Stimulated activated CD8-positive, alpha-beta memory T cell treated with anti-CD3 and anti-CD28 coated beads, Interleukin-7, amount 100 ng/mL, for 48 hours (primary cell): ENCODE data around the gene SUPT4H1.

Source experiments
- DNase-seq, 2 donors: peaks; one replicate each; pipeline ENCODE4 v3.0.0-alpha.2; 2020; ENCODE audit warnings: low read depth in 1 of 2; ENCODE audit errors: extremely low read depth in 1 of 2

Gene SUPT4H1

GRCh38 chr17:58381124-58382035 is 29.4 kb upstream of the SUPT4H1 start:
- no peak for DNase-seq

GRCh38 chr17:58380207-58381123 is 28.5 kb upstream of the SUPT4H1 start:
- DNase-seq = no peak

- DNase-seq = no peak
These were observed 27.5 kb upstream of the SUPT4H1 start for GRCh38 chr17:58379511-58379824.

- DNase-seq = no peak
These were observed 26.9 kb upstream of the SUPT4H1 start for GRCh38 chr17:58378733-58379510.

GRCh38 chr17:58377661-58378060 is 25.7 kb upstream of the SUPT4H1 start:
- no peak for DNase-seq

- no peak for DNase-seq
These were observed 25.1 kb upstream of the SUPT4H1 start for GRCh38 chr17:58377093-58377601.

- no peak for DNase-seq
These were observed 24.5 kb upstream of the SUPT4H1 start for GRCh38 chr17:58376472-58377000.

GRCh38 chr17:58375811-58376210 is 23.8 kb upstream of the SUPT4H1 start:
- DNase-seq = no peak

GRCh38 chr17:58375256-58375655 is 23.3 kb upstream of the SUPT4H1 start:
- DNase-seq = no peak

- DNase-seq = no peak
These were observed 21.9 kb upstream of the SUPT4H1 start for GRCh38 chr17:58373923-58374322.

GRCh38 chr17:58373003-58373402 is 21.0 kb upstream of the SUPT4H1 start:
- DNase-seq = no peak

- DNase-seq = no peak
These were observed 19.4 kb upstream of the SUPT4H1 start for GRCh38 chr17:58371300-58371950.

GRCh38 chr17:58370716-58371115 is 18.7 kb upstream of the SUPT4H1 start:
- no peak for DNase-seq

GRCh38 chr17:58370309-58370708 is 18.3 kb upstream of the SUPT4H1 start:
- no peak for DNase-seq

GRCh38 chr17:58369214-58370031 is 17.4 kb upstream of the SUPT4H1 start:
- no peak for DNase-seq

- no peak for DNase-seq
These were observed 16.8 kb upstream of the SUPT4H1 start for GRCh38 chr17:58368860-58369213.

GRCh38 chr17:58367461-58367860 is 15.5 kb upstream of the SUPT4H1 start:
- DNase-seq = no peak

- no peak for DNase-seq
These were observed 14.1 kb upstream of the SUPT4H1 start for GRCh38 chr17:58365980-58366595.
